Left ventricle myocardium superior (tissue), 1 donor: Measurements from ENCODE around the gene VKORC1. TPM values are rescaled to one million over a fixed set of nuclear protein-coding genes. Genes with fewer than 3 reads are reported as not detected.
"Not testable (repeated sequence)": the region's sequence is repeated elsewhere in the genome, so short reads cannot be mapped to it uniquely, and the experiment has no call there.

Source experiments
- ATAC-seq: fragments of 200-7000 bp; cut with Tn5 transposase; one replicate; pipeline ENCODE4 v1.9.1; 2020; ENCODE audit warnings: mild to moderate bottlenecking, moderate library complexity
- DNase-seq: peaks from one replicate; pipeline ENCODE4 v3.0.0-alpha.2; 2020
- intact Hi-C: fragments of 100-400 bp; cut with micrococcal nuclease; formaldehyde crosslinking; loops from one replicate; pipeline ENCODE4 v1.11.0; 2022
- long read RNA-seq: library from polyadenylated mRNA; unstranded; transcript quantifications from one replicate; pipeline ENCODE4 v2.0.0, GENCODE V29; 2021
- total RNA-seq: library from RNA; stranded (reverse); fragmentation: NEBNext Ultra II Directional; extraction: Animal tissue kit (Norgen Biotek cat#: 25700); gene quantifications from one replicate; pipeline ENCODE4 v1.2.1, GENCODE V29; 2021
- donor health status: DM: no; HTN: yes; CAD: no; lungs with severe emphysema.

The VKORC1 gene
- total RNA-seq = 39.9 TPM
- long read RNA-seq, transcript VKORC1-205 (3 exons, 1,012 nt) = major isoform, 33 of 42 reads
- long read RNA-seq, transcript VKORC1-203 (2 exons, 901 nt) = minor isoform, 8 of 42 reads
- long read RNA-seq, partial matches to known transcripts = 0 of 42 reads
- long read RNA-seq, other reads (novel, unspliced or antisense) = 0 of 42 reads

- intact Hi-C loops = no loop called here
- DNase-seq (peak; percentile 96), ATAC-seq (peak; percentile 96)
Observed at GRCh38 chr16:31094424-31095120, at the start of gene VKORC1. VKORC1 (minus strand) TSS chr16:31094797; CDS start chr16:31094729, 68 bp downstream.

DNA sequence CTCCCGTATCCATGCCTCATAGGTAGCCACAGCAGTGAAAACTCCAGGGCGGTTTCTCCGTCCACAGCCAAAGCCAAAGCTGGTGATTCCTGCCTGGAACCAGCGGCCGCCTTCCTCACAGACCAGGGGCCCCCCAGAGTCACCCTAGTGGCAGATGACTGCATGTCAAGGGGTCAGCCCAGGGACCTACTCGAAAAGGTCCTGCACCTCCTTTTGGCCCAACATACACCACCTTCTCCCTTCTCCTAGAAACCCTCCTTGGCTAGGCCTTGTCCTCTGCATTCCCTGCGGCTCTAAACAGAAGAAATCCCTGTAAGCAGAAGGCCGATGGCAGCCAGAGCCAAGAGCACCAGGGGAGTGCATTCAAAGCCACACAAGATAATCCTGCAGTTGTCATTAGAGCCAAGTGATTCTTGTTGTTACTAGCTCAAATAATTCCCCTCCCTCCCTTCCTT is 49.1 kb upstream of the VKORC1 start:
- DNase-seq = no peak
- ATAC-seq = no peak
- intact Hi-C loops = no loop called here

- DNase-seq = peak; percentile 43
- intact Hi-C loops = no loop called here
- no peak for ATAC-seq
Observed at GRCh38 chr16:31143011-31143693, 48.6 kb upstream of the VKORC1 start.

- ATAC-seq (peak; percentile 96), DNase-seq (peak; percentile 99)
- intact Hi-C loops = no loop called here
Observed at GRCh38 chr16:31142109-31143010, 47.8 kb upstream of the VKORC1 start.

GRCh38 chr16:31141489-31142108 is 47.0 kb upstream of the VKORC1 start:
- intact Hi-C loops = no loop called here
- ATAC-seq = peak; percentile 4
- peak; percentile 44 for DNase-seq

DNA sequence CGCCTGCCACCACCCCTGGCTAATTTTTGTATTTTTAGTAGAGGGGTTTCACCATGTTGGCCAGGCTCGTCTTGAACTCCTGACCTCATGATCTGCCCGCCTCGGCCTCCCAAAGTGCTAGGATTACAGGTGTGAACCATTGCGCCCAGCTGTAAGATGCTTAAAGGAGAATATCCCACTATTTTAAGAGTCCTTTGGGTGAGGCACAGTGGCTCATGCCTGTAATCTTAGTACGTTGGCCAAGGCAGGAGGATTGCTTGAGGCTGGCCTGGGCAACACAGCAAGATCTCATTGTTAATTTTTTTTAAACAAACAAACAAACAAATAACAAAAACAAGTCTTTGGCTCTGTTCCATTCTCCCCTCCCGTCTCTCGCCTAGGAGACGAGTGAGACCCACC is 46.5 kb upstream of the VKORC1 start:
- intact Hi-C loops, ATAC-seq: not testable (repeated sequence)

GRCh38 chr16:31138621-31139578 is 44.3 kb upstream of the VKORC1 start:
- DNase-seq (peak; percentile 73), ATAC-seq (peak; percentile 17)
- intact Hi-C loops = no loop called here

More for the DNA sequence above, 46.5 kb upstream of the VKORC1 start:
- not testable (repeated sequence) for DNase-seq

GRCh38 chr16:31136822-31137499 is 42.4 kb upstream of the VKORC1 start:
- ATAC-seq, intact Hi-C loops, DNase-seq: not testable (repeated sequence)

- intact Hi-C loops = no loop called here
- ATAC-seq (no peak), DNase-seq (no peak)
Observed at GRCh38 chr16:31136287-31136662, 41.7 kb upstream of the VKORC1 start.

DNA sequence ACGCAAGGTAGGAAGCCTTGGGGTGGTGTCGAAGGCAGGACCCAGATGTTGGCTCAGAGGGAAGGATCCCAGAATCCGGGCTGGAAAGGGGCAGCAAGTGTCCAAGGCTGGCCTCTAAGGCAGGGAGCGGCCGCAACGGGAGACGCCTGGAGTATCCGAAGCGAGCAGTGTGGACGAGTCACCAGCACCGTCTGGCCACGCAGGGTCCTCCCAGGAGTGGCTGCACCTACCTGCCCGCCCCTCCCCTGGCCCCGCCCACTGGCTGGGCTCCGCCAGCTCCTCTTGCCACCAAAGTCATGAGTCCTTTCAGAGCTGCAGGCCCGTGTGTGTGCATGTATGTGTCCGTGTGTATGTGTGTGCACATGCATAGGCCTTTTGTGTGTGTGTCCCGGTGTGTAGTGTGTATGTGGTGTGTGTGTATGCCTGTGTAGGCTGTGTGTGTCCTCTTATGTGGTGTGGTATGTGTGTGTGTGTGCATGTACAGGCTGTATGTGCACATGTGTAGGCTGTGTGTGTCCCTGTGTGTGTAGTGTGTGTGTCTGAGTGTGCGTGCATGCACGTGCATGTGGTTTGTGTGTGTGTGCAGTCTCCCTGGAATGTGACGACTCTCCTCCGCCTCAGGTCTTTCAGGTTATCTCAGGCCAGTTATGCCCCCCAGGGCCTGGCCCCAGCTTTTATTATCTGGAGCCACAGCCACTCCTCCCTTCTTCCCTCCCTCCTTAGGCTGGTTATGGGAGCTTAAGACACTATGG is 41.1 kb upstream of the VKORC1 start, which contains the start of gene PRSS8:
Gene PRSS8 (minus strand): TSS at position 193 of the 752 bp plus-strand sequence. CDS start 229 bp downstream, outside the sequence.
- ATAC-seq (no peak), DNase-seq (no peak)
- intact Hi-C loops = no loop called here

GRCh38 chr16:31134625-31135534 is 40.3 kb upstream of the VKORC1 start:
- intact Hi-C loops = no loop called here
- no peak for ATAC-seq
- no peak for DNase-seq

- intact Hi-C loops = no loop called here
- ATAC-seq = no peak
- DNase-seq = no peak
Observed at GRCh38 chr16:31134091-31134571, 39.5 kb upstream of the VKORC1 start.

- DNase-seq (no peak), ATAC-seq (no peak)
- intact Hi-C loops = no loop called here
Observed at GRCh38 chr16:31133046-31133501, 38.5 kb upstream of the VKORC1 start.

GRCh38 chr16:31132303-31132979 is 37.8 kb upstream of the VKORC1 start:
- intact Hi-C loops = no loop called here
- DNase-seq (no peak), ATAC-seq (no peak)

- ATAC-seq (no peak), DNase-seq (no peak)
- intact Hi-C loops = no loop called here
Observed at GRCh38 chr16:31131841-31132271, 37.3 kb upstream of the VKORC1 start.
